HepG2 (cell line): ENCODE data around the gene CALHM5.

Experiments used
- FOXK2 ChIP-seq: fragments of 450-650 bp; IDR thresholded peaks from 2 replicates; pipeline ENCODE4 v1.6.1; 2016
- KLF9 ChIP-seq: IDR thresholded peaks from 2 replicates; pipeline ENCODE4 v1.6.1; 2016; ENCODE audit warnings: low read depth
- MAZ ChIP-seq, 2 experiments: sonication (generic) in 1 of 2; formaldehyde crosslinking in 1 of 2; IDR thresholded peaks; 2 replicates each; pipeline versions ENCODE4 v1.5.0 to v1.6.1; 2012 to 2020; ENCODE audit warnings: low read depth in 2 of 2, mild to moderate bottlenecking in 2 of 2, borderline replicate concordance in 1 of 2, improper control_type of control experiment in 1 of 2, low read length in 1 of 2, missing genetic modification reagents in 1 of 2, moderate library complexity in 1 of 2
- TF ChIP-seq, protein P1 (sequence below): sonication (generic); formaldehyde crosslinking; conservative IDR thresholded peaks from 2 replicates; pipeline ENCODE4 v1.4.0; 2020; ENCODE audit warnings: missing genetic modification reagents
- TF ChIP-seq, protein P2 (sequence below): sonication (generic); formaldehyde crosslinking; IDR thresholded peaks from 2 replicates; pipeline ENCODE4 v1.5.0; 2020; ENCODE audit warnings: mild to moderate bottlenecking, missing genetic modification reagents, moderate library complexity

DNA sequence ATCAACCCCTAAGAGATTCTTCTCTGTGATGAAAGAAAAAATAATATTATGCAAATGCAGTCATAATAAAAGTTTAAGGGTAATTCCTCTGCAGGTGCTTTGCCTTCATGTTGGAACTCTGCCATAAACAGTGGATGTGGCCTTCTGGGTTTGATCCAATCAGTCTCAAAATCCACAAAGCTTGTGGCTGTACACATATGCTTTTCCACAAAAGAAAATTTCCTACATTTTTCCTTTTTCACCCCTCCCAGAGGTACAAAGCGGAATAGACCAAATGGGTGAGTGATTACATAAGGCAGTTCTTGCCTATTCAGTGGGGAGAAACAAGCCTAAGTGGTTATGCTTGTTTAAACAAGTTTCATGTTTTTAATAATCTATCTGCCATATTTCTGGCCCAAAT is 16.7 kb downstream of the CALHM5 start:
- TF ChIP-seq, protein P1, sequence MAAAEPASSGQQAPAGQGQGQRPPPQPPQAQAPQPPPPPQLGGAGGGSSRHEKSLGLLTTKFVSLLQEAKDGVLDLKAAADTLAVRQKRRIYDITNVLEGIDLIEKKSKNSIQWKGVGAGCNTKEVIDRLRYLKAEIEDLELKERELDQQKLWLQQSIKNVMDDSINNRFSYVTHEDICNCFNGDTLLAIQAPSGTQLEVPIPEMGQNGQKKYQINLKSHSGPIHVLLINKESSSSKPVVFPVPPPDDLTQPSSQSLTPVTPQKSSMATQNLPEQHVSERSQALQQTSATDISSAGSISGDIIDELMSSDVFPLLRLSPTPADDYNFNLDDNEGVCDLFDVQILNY (CRISPR knock-in tag) = no peak
- TF ChIP-seq KLF9 = no peak
- TF ChIP-seq, protein P2, sequence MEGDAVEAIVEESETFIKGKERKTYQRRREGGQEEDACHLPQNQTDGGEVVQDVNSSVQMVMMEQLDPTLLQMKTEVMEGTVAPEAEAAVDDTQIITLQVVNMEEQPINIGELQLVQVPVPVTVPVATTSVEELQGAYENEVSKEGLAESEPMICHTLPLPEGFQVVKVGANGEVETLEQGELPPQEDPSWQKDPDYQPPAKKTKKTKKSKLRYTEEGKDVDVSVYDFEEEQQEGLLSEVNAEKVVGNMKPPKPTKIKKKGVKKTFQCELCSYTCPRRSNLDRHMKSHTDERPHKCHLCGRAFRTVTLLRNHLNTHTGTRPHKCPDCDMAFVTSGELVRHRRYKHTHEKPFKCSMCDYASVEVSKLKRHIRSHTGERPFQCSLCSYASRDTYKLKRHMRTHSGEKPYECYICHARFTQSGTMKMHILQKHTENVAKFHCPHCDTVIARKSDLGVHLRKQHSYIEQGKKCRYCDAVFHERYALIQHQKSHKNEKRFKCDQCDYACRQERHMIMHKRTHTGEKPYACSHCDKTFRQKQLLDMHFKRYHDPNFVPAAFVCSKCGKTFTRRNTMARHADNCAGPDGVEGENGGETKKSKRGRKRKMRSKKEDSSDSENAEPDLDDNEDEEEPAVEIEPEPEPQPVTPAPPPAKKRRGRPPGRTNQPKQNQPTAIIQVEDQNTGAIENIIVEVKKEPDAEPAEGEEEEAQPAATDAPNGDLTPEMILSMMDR (CRISPR knock-in tag) = no peak
- TF ChIP-seq FOXK2 = no peak
- TF ChIP-seq MAZ (IDR thresholded peaks at IDR 0.05; ENCODE audit: borderline replicate concordance, low read depth, low read length) = no peak
- TF ChIP-seq MAZ (CRISPR knock-in tag; IDR thresholded peaks at IDR 0.05; ENCODE audit: low read depth) = no peak
